Gastrocnemius medialis (tissue), 4 donors: ENCODE data around the gene ERFL. TPM values are rescaled to one million over a fixed set of nuclear protein-coding genes. Genes with fewer than 3 reads are reported as not detected.

ENCODE experiments used
- ATAC-seq, 2 donors: fragments of 150-250 bp; one replicate each; pipeline ENCODE4 v1.9.1; 2016
- DNase-seq, 2 donors: peaks; one replicate each; pipeline ENCODE4 v3.0.0-alpha.2; 2019
- H3K27ac ChIP-seq, 4 donors: fragments of 200-600 bp; sonication (generic); 1 replicate in 1 of 4; 2 replicates in 3 of 4; pipeline ENCODE4 v1.5.1; 2016 to 2018; ENCODE audit warnings: mild to moderate bottlenecking in 2 of 4, moderate library complexity in 1 of 4
- H3K27me3 ChIP-seq, 3 donors: fragments of 200-600 bp; sonication (generic) in 2 of 3; 1 replicate in 1 of 3; 2 replicates in 2 of 3; pipeline versions ENCODE4 v1.5.1 to v1.6.0; 2016 to 2019; ENCODE audit warnings: mild to moderate bottlenecking in 1 of 3, moderate library complexity in 1 of 3
- H3K36me3 ChIP-seq, 2 donors: fragments of 200-600 bp; sonication (generic) in 1 of 2; one replicate each; pipeline ENCODE4 v1.5.1; 2017 to 2018
- H3K4me1 ChIP-seq, 2 donors: fragments of 200-600 bp; sonication (generic) in 1 of 2; one replicate each; pipeline ENCODE4 v1.5.1; 2016 to 2017; ENCODE audit warnings: mild to moderate bottlenecking in 2 of 2
- H3K4me3 ChIP-seq, 4 donors: fragments of 200-600 bp; sonication (generic) in 3 of 4; 1 replicate in 1 of 4; 2 replicates in 3 of 4; pipeline ENCODE4 v1.5.1; 2016 to 2019; ENCODE audit warnings: mild to moderate bottlenecking in 2 of 4
- H3K9me3 ChIP-seq, 3 donors: fragments of 200-600 bp; sonication (generic) in 2 of 3; 1 replicate in 1 of 3; 2 replicates in 2 of 3; pipeline ENCODE4 v1.5.1; 2016 to 2019
- POLR2A ChIP-seq, 2 donors: fragments of 450-650 bp; IDR thresholded peaks; one replicate each; pipeline ENCODE4 v1.6.1; 2017; ENCODE audit warnings: antibody characterized with exemption in 2 of 2, mild to moderate bottlenecking in 2 of 2, moderate library complexity in 2 of 2
- in situ Hi-C, 4 donors: fragments of 200-750 bp; cut with MboI; loops; one replicate each; pipeline versions ENCODE4 v1.15.0 to v1.8.0; 2017; ENCODE audit warnings: low sequenced_read_pairs in 4 of 4
- intact Hi-C: fragments of 100-400 bp; cut with DNase I; formaldehyde crosslinking; loops from one replicate; pipeline ENCODE4 v1.15.1; 2023; ENCODE audit warnings: low total_unique reads
- total RNA-seq, 4 donors: library from RNA; depleted of rRNA; stranded (reverse); fragments of >200 nt; gene quantifications; one replicate each; pipeline versions ENCODE4 v1.1.0 to v1.2.3, GENCODE V29; 2016
- TF ChIP-seq, protein P1 (sequence below), 5 experiments: fragments of 450-650 bp in 3 of 5; fragments of 200-600 bp in 2 of 5; sonication (generic) in 2 of 5; IDR thresholded peaks in 4 of 5; conservative IDR thresholded peaks in 1 of 5; 1 replicate in 4 of 5; 2 replicates in 1 of 5; pipeline ENCODE4 v1.5.1; 2016 to 2019; ENCODE audit warnings: antibody characterized with exemption in 5 of 5, mild to moderate bottlenecking in 3 of 5, moderate library complexity in 3 of 5

ERFL gene
- total RNA-seq, 4 donors from 2014 or later = not detected

GRCh38 chr19:41872384-41872774 is 55.9 kb downstream of the ERFL start:
- H3K4me1 ChIP-seq = no peaks in the 10 kb centered on the region
- in situ Hi-C loops (no loop called here), intact Hi-C loops (no loop called here)
- no peaks in the 10 kb centered on the region for H3K27me3 ChIP-seq
- peaks cover 0 to 46% of the 10 kb centered on the region in 2 donors for H3K36me3 ChIP-seq
- TF ChIP-seq POLR2A (IDR thresholded peaks at IDR 0.05) = no peak
- TF ChIP-seq, protein P1, sequence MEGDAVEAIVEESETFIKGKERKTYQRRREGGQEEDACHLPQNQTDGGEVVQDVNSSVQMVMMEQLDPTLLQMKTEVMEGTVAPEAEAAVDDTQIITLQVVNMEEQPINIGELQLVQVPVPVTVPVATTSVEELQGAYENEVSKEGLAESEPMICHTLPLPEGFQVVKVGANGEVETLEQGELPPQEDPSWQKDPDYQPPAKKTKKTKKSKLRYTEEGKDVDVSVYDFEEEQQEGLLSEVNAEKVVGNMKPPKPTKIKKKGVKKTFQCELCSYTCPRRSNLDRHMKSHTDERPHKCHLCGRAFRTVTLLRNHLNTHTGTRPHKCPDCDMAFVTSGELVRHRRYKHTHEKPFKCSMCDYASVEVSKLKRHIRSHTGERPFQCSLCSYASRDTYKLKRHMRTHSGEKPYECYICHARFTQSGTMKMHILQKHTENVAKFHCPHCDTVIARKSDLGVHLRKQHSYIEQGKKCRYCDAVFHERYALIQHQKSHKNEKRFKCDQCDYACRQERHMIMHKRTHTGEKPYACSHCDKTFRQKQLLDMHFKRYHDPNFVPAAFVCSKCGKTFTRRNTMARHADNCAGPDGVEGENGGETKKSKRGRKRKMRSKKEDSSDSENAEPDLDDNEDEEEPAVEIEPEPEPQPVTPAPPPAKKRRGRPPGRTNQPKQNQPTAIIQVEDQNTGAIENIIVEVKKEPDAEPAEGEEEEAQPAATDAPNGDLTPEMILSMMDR (IDR thresholded peaks at IDR 0.05 in 4 of 5, conservative IDR thresholded peaks at IDR 0.05 in 1 of 5) = no peak
- DNase-seq (no peak), ATAC-seq (no peak)
- no peak overlapping the region for H3K27ac ChIP-seq
- H3K9me3 ChIP-seq = no peaks in the 10 kb centered on the region
- no peak overlapping the region for H3K4me3 ChIP-seq

DNA sequence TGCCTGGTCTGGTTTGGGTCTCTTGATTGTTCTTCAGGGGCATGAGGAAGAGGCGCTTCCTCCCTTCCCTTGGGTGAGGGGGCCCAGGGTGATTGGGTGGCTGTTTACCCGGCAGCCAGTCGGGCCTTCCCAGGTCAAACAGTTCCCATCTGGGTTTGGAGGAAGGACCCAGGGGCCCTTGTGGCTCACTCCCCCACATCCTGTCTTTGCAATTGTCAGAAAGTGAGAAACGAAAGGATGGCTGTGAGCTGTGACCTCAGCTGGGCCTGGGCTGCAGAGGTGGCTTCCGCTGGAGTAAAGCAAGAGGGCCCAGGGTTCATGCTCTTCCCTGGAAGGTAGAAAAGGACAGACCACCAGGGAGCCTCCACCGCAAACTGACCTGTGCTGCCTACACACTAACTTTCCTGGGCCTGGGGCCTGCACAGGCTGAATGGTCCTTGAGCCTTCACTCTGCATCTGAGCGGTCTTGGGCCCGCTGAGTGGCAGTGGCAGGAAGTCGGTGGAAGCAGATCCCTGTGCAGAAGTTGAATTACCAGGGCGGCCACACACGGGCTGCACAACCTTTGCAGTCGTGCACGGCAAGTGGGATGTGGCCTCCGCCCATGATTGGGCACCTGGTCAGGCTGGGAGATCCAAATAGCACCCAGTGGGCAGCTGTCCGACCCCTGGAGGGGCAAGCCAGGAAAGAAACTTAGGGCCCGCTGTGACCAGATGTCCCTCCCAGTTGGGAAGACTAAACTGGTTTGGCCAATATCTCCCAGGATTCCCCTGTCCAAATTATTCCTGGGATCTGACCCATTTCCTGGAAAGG is 56.5 kb downstream of the ERFL start:
- in situ Hi-C loops (no loop called here), intact Hi-C loops (no loop called here)
- TF ChIP-seq, protein P1 (IDR thresholded peaks at IDR 0.05 in 4 of 5, conservative IDR thresholded peaks at IDR 0.05 in 1 of 5) = no peak
- TF ChIP-seq POLR2A (IDR thresholded peaks at IDR 0.05) = no peak
- H3K9me3 ChIP-seq = no peaks in the 10 kb centered on the region
- DNase-seq (no peak), ATAC-seq (no peak)
- no peak overlapping the region for H3K4me3 ChIP-seq
- H3K4me1 ChIP-seq = no peaks in the 10 kb centered on the region
- H3K27me3 ChIP-seq = no peaks in the 10 kb centered on the region
- H3K27ac ChIP-seq = no peak overlapping the region
- H3K36me3 ChIP-seq = peaks cover 0 to 46% of the 10 kb centered on the region in 2 donors

DNA sequence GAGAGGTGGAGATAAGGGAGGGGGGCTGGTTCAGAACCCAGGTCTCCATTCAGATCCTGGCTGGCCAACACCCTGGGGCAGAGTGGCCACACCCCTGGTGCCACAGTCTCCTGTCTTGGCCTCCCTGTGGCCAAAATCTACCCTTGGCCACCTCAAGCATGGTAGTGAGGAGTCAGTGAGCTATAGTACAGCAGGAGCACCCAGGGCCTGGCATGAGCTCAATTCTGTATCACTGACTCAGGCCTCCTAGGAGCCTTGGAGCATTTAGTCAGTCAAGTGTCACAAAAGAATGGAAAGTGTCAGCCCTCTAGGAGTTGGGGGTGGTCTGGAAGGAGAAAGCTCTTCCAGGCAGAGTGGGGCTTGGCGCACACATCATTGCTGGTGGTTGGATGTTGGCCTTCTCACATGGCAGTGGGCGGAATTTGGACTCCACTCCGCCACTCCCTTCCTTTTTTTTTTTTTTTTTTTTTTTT is 57.8 kb downstream of the ERFL start:
- H3K36me3 ChIP-seq = peaks cover 0 to 47% of the 10 kb centered on the region in 2 donors
- H3K4me1 ChIP-seq = no peaks in the 10 kb centered on the region

GRCh38 chr19:41869374-41869955 is 58.8 kb downstream of the ERFL start:
- TF ChIP-seq POLR2A (IDR thresholded peaks at IDR 0.05) = no peak
- TF ChIP-seq, protein P1 (IDR thresholded peaks at IDR 0.05 in 4 of 5, conservative IDR thresholded peaks at IDR 0.05 in 1 of 5) = no peak
- peaks cover 0 to 57% of the 10 kb centered on the region in 2 donors for H3K36me3 ChIP-seq
- ATAC-seq (no peak), DNase-seq (no peak)
- H3K4me3 ChIP-seq = no peak overlapping the region
- no peaks in the 10 kb centered on the region for H3K27me3 ChIP-seq
- H3K9me3 ChIP-seq = no peaks in the 10 kb centered on the region
- in situ Hi-C loops = loop anchor here in 1 of 4 donors (10.0 kb wide), 1 partner anchor 85 kb away; the partner anchor contains the start of gene RABAC1
- H3K27ac ChIP-seq = no peak overlapping the region
- H3K4me1 ChIP-seq = no peaks in the 10 kb centered on the region
- intact Hi-C loops = loop anchor here (10.0 kb wide), 2 partner anchors 345 to 455 kb away; partner anchors contain the start of genes DEDD2 and MEGF8

More for the DNA sequence above, 57.8 kb downstream of the ERFL start:
- no peak for DNase-seq
- Histone ChIP-seq H3K4me3 (no peak overlapping the region), H3K27me3 (no peaks in the 10 kb centered on the region), H3K27ac (no peak overlapping the region), H3K9me3 (no peaks in the 10 kb centered on the region)
- intact Hi-C loops = no loop called here
- ATAC-seq = no peak
- TF ChIP-seq POLR2A (IDR thresholded peaks at IDR 0.05) = no peak
- TF ChIP-seq, protein P1 (IDR thresholded peaks at IDR 0.05 in 4 of 5, conservative IDR thresholded peaks at IDR 0.05 in 1 of 5) = no peak
- in situ Hi-C loops = no loop called here
